ENCODE measurements around the gene METTL16.

METTL16 gene

DNA sequence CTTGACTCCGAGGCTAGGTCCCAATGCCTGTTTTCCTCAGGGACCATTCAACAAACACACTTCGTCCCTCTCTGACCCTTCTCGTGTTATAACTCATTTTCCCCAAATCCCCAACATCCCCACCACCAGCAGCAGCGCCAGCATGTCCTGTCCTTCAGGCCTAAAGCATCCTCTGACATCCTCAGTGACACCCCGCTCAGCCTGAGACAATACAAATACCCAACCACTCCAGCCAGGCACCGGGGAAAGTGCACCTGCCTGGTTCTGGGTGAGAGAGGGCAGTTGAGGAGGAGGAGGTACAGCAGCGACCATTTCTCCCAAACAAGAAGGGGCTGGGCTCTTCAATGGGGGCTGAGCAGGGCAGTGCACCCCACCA is 115.5 kb downstream of the METTL16 start:
- no peak for DNase-seq (ENCODE audit: low read depth, low spot score)

DNA sequence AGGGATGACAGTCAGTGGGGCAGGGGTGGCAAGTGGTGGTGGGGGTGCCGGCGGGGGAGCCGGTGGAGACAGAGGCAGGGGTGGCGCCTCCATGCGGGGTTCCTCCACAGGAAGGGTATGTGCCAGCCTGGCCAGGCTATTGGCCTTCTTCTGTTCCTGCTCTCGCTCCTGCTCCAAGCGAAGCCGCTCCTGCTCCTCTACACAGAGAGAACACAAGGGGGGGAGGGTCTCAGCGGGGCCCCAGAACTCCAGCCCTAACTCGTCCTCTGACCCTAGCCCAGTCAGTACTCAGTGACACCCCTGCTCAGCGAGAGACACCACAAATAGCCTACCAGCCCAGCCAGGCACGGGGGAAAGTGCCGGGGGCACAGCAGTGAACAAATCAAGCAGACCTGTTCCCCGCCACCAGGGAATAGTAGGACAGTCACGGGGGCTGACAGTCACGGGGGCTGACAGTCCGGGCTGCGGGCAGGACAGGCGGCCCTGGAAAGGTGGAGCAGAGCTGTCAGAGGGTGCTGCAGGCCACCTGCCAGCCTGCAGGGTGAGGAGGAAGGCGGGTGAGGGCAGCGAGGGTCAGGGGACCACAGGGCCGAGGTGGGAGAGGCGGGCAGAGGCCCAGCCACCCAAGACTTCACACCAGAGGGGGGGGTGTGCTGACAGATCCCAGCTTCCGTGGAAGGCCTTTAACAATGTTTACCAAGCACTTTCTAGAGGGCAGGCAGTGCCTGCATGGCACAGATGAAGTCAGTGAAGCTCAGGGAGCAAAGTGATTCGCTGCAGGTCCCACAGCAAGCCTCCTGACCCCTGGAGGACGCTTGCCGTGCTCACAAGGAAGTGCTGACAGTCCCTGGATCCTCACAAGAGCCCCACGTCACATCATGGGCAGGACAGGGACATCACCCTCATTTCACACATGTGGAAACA is 116.2 kb downstream of the METTL16 start:
- DNase-seq (ENCODE audit: low read depth, low spot score), result no peak

DNA sequence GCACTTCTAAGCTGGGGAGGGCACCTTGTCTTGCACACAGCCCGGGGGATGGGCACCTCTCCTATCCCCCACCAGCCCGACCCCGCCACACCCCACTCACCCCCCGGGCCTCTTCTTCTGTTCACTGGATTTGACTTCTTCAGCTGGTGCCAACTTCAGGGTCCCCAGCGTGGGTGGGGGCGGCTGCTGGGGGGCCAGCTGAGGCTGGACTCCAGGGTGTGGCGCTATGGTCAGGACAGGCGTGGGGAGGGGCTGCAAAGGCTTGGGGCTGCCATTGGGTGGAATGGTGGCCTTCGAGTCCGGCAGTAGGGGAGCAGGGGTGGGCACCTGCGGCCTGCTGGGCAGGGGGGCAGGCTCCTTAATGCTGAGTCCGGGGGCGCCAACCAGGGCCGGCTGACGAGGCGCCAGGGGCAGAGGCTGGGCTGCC is 116.9 kb downstream of the METTL16 start:
- no peak for DNase-seq (ENCODE audit: low read depth, low spot score)

DNA sequence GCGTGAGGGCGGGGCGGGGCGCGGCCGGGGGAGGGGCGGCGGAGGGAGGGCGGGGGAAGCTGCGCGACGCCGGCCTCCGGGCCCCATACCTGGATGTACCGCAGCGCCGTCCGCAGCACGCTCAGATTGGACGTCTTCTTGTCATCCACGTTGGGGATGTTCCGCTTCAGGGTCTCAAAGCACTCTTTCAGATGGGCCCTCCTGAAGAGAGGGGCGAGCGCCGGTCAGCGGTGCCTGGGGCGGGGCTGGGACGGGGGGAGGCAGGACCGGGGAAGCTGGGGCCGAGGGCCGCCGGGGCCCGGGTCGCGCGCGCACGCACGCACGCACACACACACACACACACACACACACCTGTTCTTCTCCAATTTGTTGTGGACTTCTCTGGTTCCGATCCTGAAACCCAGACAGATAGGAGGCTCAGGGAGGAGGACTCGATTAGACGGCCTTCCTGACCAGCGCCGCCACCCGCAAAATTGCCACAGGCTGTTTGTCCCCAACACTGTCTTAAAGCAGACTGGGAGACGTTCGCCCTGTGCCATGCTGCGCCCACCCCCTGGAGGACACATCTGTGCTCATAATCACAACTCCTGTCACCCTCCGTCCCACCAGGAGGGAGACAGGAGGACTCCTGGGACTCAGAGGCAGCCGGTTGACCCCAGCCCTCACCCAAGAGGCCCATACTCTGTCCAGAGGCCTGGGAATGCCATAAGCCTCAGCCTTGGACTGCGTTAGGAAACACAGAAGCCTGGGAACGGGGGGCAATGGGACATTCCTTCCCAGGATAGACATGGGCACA is 117.5 kb downstream of the METTL16 start:
- DNase-seq (ENCODE audit: low read depth, low spot score), result no peak

DNA sequence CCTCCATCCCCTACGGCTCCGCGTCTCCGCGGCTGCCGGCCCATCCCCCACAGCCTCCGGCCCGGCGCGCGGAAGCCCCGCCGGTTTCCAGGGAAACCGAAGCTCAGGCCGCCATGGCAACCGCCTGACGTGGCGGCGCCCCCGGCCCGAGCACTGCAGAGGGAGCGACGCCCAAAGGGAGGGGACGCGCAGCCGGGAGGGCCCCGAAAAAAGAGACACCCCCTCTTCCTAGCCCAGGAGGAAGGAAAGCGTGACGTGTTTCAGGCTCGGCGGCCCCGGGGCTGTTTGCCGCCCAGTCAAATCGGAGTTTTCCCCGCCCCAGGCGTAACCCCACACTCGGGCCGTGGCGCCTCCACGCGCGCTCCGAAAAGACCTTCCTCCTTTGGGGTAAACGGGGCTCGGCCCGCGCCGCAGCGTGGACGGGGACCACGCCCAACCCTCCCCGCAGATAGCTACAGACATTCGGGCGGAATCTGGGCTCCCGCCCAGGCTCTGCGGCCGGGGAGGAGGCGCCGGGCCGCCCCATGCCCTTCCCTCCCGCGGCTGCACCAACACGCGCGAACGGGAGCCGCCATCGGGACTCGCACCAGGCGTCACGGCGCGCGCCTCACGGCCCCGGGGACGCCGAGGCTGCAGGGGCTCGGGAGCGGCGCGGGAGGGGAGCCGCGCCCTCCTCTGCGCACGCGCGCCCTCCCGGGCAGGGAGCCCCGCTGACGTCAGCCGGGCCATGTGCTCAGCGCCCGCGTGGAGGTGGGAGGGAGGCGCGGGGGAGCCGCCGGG is 118.3 kb downstream of the METTL16 start:
- no peak for DNase-seq (ENCODE audit: low read depth, low spot score)

- no peak for DNase-seq (ENCODE audit: low read depth, low spot score)
Measured at GRCh38 chr17:2392252-2393173, 119.2 kb downstream of the METTL16 start.

DNA sequence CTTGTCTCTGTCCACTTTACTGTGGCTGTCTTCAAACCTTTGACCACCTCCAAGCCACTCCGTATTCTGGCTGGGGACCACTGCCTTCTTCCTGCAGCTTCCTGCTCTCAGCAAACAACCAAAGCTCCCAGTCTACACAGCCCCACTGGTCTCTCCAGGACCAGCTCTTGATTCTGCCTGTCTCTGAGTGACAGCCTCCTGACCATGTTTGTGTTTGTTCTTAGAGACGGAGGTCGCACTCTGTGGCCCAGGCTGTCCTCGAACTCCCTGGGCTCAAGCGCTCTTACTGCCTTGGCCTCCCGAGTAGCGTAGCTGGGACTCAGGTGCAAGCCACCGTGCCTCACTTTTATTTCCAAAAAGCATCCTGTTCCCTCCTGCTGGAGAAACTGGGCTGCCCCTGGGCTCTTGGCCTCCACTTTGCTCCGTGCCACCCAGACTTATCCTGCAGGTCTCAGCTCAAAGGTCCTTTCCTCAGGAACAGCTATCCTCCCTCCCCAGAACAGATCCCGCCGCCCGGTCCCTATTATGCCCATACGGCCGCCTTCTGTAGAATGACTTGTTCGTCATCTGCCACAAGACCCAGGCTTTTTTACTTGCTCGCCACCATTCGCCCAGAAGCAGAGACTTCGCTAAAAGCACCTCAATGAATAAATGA is 120.0 kb downstream of the METTL16 start:
- no peak for DNase-seq (ENCODE audit: low read depth, low spot score)

DNA sequence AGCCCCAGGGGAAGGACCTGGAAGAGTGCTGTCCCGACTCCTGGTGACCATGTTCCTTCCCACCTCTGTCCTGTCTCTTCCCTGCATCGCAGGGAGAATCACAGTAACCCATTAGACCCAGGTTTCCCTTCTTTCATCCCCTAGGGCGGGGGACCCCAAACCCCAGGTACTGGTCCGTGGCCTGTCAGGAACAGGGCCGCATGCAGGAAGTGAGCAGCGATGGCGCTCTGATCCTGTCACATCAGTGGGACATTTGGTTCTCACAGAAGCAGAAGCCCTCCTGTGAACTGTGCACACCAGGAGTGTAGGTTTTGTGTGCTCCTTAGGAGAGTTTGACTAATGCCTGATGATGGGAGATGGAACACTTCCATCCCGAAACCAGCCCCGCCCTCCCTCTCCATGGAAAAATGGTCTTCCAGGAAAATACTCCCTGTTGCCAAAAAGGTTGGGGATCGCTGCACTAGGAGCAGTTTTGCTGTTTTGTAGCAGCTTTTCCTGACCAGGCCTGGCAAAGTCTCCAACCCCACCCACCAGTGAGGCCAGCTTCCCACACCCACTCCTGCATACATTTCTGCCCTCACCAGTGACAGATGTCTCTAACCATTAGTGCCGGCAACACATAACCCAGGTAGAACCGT is 121.4 kb downstream of the METTL16 start:
- no peak for DNase-seq (ENCODE audit: low read depth, low spot score)

GRCh38 chr17:2388683-2389055 is 123.0 kb downstream of the METTL16 start:
- no peak for DNase-seq (ENCODE audit: low read depth, low spot score)

DNA sequence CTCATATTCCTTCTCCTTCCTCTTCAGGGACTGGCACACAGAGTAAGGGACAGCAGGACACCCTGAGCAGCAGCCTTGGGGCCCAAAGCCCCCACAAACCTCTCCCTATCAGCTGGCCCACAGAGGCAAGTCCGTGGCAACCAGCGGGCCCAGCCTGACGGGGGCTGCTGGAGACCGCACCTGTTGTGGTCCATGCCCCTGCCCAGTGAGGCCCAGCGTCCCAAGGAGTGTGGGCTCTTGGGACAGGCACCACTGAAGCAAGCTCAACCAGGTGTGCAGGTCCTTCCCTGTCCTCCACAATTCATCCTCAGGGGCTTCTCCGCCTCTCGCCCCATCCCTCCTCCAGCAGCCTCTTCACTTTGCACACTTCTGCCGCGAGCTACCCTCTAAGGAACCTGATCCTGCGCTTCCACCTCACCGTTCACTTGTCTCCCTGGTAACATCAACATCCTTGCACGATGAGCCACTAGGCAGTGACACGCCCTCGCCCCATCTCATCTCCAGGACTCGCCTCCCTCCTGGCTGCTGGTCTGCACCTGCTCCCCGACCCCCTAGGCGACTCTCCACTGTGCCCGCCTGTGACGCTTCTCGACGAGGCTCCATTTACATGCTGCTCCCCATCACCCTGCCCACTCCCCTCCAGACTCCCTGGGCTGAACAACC is 123.5 kb downstream of the METTL16 start:
- no peak for DNase-seq (ENCODE audit: low read depth, low spot score)

DNA sequence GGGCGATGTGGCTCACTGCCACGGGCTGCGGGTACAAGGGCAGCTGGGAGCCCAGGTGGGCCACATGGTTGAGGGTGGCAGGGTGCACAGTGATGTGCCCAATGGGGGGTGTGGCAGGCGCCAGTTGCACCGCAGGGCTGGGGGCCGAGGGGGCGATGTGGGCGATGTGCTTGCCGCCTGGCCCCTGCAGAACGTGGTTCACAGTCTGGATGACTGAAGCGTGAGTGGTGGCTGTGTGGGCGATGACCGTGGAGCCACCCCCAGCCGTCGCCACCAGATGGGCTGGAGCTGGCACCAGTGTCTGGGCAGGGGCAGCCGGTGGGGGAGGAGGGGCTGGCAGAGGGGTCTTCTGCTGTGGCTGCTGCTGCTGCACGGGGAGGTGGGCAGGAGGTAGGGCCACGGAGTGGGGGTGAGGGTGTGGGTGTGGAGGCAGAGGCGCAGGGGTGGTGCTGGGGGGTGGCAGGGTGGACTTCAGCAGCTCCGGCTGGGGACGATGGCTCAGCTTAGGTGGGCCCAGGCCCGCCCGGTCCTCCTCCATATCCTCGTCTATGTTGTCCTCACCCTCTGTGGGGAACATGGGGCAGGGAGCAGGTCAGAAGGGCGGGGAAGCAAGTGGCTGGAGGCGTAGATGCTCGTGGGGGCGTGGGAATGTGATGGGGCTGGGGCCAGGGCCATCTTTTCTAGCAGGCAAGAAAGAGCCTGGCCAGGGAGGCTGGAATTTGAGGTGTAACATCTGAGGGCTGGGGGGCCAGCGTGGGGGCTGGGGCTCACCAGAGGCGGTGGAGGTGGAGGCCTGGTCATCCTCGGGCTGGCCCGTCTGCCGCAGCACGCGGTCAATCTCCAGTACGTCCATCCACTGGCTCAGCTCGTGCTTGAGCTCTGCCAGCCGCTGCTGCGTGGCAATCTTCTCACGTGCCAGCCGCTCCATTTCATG is 124.3 kb downstream of the METTL16 start:
- no peak for DNase-seq (ENCODE audit: low read depth, low spot score)

DNA sequence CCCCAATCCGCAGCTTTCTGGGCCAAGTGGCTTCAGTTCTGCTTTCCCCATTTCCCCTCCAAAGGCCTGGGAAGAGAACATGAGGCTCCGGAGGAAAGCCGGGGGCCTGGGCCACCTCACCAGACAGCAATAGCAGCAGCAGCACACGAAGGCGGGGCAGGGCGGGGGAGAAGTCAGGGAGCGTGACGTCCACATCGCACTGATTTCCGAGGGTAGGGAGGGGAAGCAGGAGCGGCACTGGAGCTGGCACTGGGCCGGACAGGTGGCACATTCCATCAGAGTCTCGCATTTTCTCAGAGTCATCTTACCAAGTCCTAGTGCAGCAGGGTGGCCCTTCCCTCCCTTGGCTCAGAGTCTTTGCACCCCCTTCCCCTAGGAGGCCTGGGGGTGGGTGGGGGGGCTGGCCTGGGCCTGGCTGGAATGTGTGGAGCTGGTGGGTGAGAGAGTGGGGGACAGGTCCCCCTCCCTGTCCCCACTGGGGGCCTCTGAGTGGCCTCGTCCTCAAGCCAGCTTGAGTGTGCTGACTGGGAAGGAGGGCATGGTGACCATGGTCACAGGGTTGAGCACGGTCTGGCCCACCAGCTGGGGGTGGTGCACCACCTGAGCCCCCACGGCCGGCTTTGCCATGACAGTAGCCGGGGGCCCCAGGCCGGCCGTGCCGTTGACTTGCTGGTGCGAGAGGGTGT is 125.1 kb downstream of the METTL16 start:
- DNase-seq (ENCODE audit: low read depth, low spot score), result no peak

GRCh38 chr17:2385240-2386210 is 126.2 kb downstream of the METTL16 start:
- DNase-seq (ENCODE audit: low read depth, low spot score), result no peak

DNA sequence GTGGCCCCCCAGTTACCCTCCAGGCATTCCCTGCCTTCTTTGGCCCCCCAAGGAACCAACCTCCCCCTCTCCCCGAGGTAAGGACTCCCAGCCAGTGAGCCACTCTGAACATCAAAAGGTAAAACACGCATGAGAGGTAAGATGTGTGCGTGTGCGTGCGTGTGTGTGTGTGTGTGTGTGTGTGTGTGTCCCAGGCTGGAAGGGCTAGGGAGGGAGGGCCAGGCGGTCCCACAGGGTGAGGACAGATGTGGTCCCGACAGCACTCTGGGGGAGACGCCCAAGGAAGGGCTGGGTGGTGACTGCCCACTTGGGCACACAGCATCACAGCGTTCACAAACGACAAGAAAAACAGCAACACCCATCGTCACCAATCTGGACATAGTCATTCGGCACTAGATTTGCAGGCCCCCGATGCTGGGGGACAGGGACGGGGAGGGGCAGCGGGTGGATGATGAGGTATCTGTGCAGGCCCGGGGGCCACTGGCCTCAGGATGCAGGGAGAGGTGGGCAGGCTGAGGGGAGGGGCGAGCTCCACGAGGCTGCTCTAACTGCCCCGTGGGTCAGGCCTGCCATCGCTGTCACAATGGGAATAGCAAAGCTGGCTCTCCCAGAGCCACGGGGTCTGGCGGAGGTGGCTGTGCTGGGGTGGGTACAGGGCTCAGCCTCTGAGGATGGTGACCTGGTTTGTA is 127.1 kb downstream of the METTL16 start:
- no peak for DNase-seq (ENCODE audit: low read depth, low spot score)

DNA sequence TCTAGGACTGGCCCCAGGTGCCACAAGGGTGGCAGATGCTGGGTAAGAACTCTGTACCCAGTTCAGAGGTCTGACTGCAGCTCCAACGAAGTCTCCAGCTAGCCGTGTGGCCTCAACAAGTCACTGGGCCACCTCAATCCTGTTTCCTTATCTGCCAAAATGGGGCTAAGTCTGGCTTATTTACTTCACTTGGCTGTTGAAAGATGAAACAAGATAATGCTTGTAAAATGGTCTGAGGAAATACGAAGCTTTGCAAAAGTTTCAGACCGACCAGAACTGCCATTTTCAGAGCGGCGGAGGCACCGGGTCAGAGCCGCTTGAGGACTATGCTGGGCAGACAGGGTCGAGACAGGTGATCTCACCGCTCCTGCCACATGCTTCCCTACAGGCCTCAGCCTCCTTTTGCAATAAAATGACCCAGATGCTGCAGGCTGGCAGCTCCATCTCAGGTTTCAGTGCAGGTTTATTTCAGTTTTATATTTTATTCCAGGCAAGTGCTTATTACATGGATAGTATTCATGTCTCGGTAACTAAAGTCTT is 128.0 kb downstream of the METTL16 start:
- DNase-seq (ENCODE audit: low read depth, low spot score), result no peak

Data from brain pericyte (primary cell).